Activated CD4-positive, alpha-beta T cell treated with anti-CD3 and anti-CD28 coated beads, Interleukin-2, amount 50 U/mL, for 24 hours (primary cell): Measurements from ENCODE around the gene HBS1L.

Experiments used
- DNase-seq, 2 donors: peaks; one replicate each; pipeline ENCODE4 v3.0.0-alpha.2; 2020; ENCODE audit warnings: low read depth in 1 of 2, low spot score in 1 of 2

HBS1L gene

GRCh38 chr6:135002229-135002844 is 52.3 kb downstream of the HBS1L start:
- DNase-seq, result no peak

- DNase-seq, result no peak
Measured at GRCh38 chr6:134999107-134999506, 55.5 kb downstream of the HBS1L start.

GRCh38 chr6:134997133-134997995 is 57.3 kb downstream of the HBS1L start:
- DNase-seq, result no peak

- DNase-seq, result no peak
Measured at GRCh38 chr6:134995536-134995935, 59.1 kb downstream of the HBS1L start.

GRCh38 chr6:134994431-134994830 is 60.2 kb downstream of the HBS1L start:
- DNase-seq, result no peak

GRCh38 chr6:134992155-134992554 is 62.5 kb downstream of the HBS1L start:
- DNase-seq, result no peak

- DNase-seq, result no peak
Measured at GRCh38 chr6:134990262-134990661, 64.4 kb downstream of the HBS1L start.

- no peak for DNase-seq
Measured at GRCh38 chr6:134984821-134985220, 69.8 kb downstream of the HBS1L start.

GRCh38 chr6:134983823-134984222 is 70.8 kb downstream of the HBS1L start:
- no peak for DNase-seq

- DNase-seq, result no peak
Measured at GRCh38 chr6:134982161-134982560, 72.5 kb downstream of the HBS1L start.

GRCh38 chr6:134980846-134981245 is 73.8 kb downstream of the HBS1L start:
- peak in 1 of 2 donors; percentile 12 for DNase-seq

GRCh38 chr6:134979142-134979541 is 75.5 kb downstream of the HBS1L start:
- peak in 1 of 2 donors; percentile 53 for DNase-seq

- no peak for DNase-seq
Measured at GRCh38 chr6:134974370-134974769, 80.3 kb downstream of the HBS1L start.

GRCh38 chr6:134967711-134968110 is 86.9 kb downstream of the HBS1L start:
- no peak for DNase-seq

GRCh38 chr6:134964451-134965203 is 90.0 kb downstream of the HBS1L start:
- DNase-seq, result no peak

- DNase-seq, result no peak
Measured at GRCh38 chr6:134962421-134962820, 92.2 kb downstream of the HBS1L start.

- no peak for DNase-seq
Measured at GRCh38 chr6:134961366-134961765, 93.3 kb downstream of the HBS1L start.

- DNase-seq, result no peak
Measured at GRCh38 chr6:134959603-134960002, 95.0 kb downstream of the HBS1L start.

GRCh38 chr6:134956676-134957075 is 97.9 kb downstream of the HBS1L start:
- DNase-seq, result no peak

GRCh38 chr6:134956032-134956431 is 98.6 kb downstream of the HBS1L start:
- no peak for DNase-seq

GRCh38 chr6:134954272-134955000 is 100.2 kb downstream of the HBS1L start:
- DNase-seq, result no peak
